ENCODE data around the gene PGM2L1.

- TF ChIP-seq POLR2A (IDR thresholded peaks at IDR 0.05; ENCODE audit: low read length): no peak
- no peak for TF ChIP-seq GATA1 (IDR thresholded peaks at IDR 0.05; ENCODE audit: low read depth, low read length)
These were observed 79.8 kb downstream of the PGM2L1 start for GRCh38 chr11:74318241-74318932.

All from erythroblast (primary cell).